GM19239 (cell line): ENCODE measurements around the gene TACC3.

Experiments
- DNase-seq: peaks from one replicate; pipeline ENCODE4 v3.0.0; 2011; ENCODE audit warnings: low spot score; ENCODE audit not compliant: insufficient read length
- FAIRE-seq: peaks from 2 replicates; lab custom pipeline; 2011; peaks lifted over from hg19 to GRCh38; lab: Jason Lieb, UNC

The TACC3 gene

DNA sequence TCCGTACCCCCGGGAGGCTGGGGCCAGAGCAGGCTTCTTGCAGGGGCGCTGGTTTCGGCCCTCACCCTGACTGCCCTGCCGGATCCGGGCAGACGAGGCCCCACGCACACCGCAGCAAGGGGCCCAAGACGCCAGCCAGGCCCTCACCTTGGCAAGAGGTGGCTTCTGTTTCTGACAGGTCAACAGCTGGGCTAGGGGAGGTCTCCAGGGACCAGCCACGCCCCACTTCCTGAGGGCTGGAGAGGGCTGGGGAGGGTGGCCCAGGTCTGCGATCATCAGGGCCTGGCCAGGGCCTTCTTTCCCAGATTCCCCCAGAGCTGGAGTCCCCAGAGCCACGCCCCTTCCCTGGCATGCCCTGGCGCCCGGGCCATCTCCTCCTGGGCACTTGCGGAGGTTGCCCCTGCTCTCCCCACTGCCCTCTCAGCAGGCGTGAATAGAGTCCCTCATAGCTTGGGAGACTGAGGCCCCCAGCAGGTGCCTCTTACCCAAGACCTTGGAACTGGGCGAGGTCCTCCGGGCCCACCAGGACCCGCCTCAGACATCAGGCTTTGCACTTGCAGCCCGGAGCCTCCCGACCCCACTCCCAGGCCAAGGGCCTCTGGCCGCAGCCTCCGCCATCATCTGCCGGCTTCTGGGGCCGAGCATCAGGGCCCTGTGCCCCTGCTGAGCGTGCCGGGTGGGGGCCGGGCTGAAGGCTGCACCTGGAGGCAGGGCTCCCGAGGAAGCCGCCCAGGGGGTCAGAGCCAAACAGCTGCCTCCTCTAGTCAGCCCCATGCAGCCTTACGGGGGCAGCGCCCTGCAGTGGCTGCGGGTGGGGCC lies 65.4 kb downstream of the TACC3 start:
- no peak for FAIRE-seq

DNA sequence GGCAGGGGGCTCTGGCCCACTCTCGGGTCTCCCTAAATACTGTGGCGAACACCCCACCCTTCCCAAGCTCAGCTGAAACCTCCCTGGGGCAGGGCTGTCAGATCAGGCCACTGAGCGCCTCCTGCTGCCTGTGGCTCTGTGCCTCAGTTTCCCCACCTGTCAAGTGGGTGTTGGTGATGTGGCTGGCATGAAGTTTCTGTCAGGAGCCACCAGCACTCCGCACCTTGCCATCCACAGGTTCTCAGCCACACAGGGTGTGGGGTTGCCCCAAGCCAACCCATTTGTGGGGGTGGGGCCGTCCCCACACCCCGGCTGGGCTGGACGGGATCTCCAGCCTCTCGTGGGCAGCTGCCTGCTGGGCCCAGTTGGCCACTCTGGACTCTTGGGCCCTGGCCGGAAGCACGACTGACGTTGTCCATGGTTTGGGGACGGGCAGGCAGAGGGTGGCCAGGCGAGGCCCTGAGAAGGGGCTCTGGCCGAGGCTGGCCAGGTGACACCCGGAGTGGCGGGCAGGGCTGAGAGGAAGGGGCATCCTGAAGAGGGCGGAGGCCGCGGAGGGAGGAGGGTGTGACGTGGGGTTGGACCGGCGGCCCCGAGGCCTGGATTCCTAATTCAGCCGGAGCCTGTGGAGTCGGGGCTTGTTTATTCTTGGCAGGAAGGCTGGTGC lies 66.2 kb downstream of the TACC3 start:
- DNase-seq (no peak), FAIRE-seq (no peak)

More for the DNA sequence above, 65.4 kb downstream of the TACC3 start:
- DNase-seq = no peak

DNA sequence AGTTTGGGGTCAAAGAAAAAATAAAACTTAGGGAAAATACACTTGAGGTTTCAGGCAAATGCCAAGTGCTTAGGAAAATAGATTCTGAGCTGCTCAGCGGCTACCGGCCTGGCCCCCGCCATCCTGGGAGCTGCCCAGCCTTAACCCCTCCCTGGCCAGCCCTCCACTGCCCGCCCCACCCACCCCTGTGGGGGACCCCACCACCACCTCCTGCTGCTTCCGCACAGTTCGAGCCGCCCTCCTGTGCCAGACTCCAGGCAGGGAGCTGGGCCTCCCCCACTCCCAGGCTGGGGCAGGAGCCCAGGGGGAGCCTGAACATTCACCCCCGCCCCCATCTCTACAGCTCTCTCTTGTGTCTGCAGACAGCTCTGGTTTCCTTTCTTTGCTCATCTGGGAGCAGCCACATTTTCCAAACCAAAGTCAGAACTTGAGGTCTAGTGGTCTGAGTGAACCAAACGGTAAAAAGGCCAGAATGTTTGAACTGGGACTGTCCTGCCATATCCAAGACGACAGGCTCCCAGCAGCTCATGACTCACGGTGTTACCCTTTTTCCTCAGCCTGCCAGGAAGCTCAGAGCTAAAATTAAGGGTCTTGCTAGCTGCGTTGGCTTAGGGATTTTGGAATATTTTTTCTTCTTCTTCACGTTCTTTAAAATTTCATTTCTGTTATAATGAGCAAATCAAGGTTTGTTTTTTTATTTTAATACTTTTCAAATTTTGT lies 67.1 kb downstream of the TACC3 start:
- no peak for DNase-seq
- no peak for FAIRE-seq

DNA sequence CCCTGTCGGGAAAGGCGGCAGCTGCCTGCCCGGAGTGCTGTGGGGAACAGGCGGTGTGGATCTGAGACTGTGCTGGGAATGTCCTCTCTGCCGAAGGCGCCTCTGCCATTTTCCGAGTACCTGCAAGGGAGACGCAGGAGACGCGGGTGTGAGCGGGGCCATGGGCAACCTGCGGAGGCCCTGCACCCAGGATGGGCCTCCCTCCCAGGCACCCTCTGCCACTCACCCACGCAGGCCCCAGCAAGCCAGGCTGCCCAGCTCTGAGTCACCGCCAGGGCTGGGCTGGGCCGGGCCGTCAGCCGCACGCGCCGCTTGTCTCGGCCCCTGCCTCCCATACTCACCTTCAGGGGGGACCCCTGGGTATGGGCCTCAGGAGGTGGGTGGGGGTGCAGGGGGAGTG lies 68.2 kb downstream of the TACC3 start:
- DNase-seq (no peak), FAIRE-seq (no peak)

DNA sequence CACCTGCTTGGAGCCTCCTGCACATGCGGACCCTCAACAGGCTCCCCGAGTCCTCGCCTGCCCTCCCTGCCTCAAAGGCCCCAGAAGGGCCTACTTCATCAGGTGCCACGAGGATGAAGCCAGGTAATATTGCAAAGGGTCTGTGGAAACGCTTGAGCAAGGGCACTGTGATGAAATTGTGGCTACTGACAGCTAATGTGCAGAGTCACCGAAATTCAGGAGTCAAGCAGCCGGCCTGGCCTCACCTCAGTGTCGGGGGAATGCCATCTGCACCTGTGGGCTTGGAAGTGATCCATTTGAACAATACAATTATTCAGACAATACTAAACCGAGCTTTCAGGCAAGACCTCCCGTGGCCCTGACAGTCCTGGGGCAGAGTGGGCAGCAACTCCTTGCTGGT lies 68.7 kb downstream of the TACC3 start:
- no peak for FAIRE-seq
- no peak for DNase-seq

DNA sequence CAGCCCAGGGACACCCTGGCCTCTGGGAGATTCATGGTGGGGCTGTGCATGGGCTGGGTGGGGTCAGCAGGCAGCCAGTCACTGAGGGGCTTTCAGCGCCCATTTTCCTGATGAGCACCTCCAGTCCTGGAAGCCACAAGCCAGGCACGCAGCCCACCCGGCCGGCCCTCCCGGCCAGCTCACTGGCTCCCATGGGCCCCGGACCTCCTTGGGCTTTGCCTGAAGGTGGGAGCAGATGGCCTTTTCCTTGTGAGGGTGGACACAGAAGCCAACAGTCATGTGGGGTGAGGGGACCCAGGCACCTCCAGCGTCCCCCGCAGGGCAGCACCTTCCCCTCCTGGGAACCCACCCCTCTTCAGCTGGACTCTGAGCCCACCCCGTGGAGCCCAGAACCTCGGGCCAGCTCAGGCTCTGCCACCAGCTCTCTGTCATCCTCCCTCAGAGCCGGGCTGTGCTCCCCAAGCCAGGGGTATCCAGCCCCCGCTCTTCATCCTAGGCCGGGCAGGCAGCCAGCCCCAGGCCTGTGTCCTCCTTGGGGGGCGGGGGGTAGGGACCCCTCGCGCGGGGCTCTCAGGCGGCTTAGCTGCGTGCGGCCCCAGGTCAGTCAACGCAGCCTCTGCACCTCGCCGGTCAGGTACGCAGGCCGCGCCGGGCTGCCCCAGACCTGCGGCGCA lies 71.0 kb downstream of the TACC3 start:
- FAIRE-seq = no peak
- DNase-seq = no peak

DNA sequence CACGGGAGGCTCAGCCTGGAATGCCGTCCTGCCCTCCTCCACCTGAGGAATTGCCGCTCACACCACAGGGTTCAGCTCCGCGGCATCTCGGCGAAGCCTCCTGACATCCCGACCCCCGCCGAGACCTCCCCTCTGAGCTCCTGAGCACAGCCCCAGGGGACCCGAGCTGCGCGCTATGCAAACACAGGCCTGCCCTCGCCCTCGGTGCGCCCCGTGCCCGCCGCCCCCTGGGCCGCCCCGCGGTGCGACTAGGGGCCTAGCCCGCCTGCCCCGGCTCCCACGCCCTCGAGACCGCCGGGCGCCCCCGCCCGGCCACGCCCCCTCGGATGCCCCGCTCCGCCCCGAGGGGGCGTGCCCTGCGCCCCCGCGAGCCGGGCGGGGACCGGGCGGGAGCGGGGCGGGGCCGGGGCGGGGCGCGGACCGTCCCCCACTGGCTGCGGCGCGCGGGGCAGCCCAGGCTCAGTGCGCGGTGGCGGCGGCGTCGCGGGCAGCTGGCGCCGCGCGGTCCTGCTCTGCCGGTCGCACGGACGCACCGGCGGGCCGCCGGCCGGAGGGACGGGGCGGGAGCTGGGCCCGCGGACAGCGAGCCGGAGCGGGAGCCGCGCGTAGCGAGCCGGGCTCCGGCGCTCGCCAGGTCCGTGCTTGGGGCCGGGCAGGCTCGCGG lies 71.6 kb downstream of the TACC3 start, which contains the start of gene FGFR3:
Gene FGFR3, plus strand, starts transcription at position 462 of the 664 bp plus-strand sequence. CDS start 642 bp downstream, outside the sequence.
- peak; percentile 96 for DNase-seq

DNA sequence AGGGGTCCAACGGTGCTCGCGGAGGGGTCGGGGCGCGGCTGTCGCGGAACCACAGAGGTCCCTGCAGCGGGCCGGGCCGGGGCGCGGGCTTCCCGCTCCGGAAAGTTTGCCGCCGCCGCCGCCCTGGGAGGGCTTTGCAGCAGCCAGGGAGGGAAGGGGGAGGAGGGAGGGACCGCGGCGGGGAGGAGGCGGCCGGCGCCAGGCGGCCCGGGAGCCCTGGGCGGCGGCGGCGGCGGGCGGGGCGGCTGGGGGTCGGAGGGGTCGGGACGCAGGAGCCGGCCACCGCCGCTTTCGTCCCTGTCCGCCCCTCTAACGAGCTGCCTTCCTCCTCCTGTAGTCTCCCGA lies 72.1 kb downstream of the TACC3 start:
- FAIRE-seq (no peak), DNase-seq (peak; percentile 79)

More for the DNA sequence above, 71.6 kb downstream of the TACC3 start, which contains the start of gene FGFR3:
- no peak for FAIRE-seq

DNA sequence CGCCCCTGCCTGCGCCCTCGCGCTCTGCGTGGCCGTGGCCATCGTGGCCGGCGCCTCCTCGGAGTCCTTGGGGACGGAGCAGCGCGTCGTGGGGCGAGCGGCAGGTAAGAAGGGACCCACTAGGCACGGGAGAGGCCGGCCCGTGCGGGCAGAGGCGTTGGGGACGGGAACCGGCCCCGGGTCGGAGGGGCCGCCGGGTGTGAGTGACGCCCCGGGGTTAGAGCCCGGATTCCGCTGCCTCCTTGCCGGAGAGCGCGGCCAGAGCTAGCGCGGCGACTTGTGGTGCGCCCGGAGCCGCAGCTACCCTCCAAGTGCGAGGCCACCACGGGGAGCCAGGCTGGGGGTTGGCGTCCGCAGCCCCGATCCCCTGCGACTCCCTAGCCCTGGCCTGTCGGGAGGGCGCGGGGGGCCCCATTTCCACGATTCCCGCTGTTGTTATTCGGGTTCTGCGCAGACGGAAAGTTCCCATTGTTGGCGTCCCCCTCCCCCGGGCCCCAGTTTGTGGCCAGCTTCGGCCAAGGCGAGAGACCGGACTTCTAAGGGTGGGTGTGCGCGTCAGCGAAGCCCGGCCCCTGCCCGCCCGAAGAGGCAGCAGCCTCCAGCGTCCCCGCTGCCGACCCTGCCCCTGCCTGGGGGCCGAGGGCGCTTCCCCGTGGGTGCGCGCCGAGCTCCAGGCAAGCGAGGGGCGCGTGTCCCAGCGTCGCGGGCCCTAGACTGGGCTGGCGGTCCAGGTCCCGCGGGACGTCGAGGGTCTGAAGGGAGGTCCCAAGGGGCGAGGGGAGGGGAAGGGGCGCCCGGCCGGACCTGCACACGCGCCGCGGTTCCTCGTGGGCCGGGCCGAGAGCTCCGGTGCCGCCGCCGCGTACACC lies 72.9 kb downstream of the TACC3 start:
- no peak for DNase-seq
- no peak for FAIRE-seq
